ENCODE measurements around the gene TAB2.

TAB2 gene

DNA sequence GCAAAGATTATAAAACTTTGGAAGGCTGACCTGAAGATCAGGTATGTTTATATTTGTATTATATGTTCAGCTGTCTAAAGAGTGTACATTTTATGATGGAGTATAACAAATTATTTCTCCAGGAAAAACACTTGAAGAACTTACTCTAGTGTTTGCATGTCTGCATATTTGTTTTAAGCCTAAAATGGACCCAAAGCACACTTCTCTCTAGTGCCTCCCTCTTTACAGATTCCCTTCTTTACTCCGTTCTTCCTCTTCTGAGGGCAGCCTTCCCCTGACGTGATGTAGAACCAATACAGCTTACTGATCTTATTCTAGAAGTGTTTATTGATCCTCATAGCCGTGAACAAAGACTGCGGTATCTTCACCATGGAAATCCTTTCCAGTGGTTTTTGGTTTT lies 96.5 kb downstream of the TAB2 start:
- TF ChIP-seq, protein P1, sequence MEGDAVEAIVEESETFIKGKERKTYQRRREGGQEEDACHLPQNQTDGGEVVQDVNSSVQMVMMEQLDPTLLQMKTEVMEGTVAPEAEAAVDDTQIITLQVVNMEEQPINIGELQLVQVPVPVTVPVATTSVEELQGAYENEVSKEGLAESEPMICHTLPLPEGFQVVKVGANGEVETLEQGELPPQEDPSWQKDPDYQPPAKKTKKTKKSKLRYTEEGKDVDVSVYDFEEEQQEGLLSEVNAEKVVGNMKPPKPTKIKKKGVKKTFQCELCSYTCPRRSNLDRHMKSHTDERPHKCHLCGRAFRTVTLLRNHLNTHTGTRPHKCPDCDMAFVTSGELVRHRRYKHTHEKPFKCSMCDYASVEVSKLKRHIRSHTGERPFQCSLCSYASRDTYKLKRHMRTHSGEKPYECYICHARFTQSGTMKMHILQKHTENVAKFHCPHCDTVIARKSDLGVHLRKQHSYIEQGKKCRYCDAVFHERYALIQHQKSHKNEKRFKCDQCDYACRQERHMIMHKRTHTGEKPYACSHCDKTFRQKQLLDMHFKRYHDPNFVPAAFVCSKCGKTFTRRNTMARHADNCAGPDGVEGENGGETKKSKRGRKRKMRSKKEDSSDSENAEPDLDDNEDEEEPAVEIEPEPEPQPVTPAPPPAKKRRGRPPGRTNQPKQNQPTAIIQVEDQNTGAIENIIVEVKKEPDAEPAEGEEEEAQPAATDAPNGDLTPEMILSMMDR (IDR thresholded peaks at IDR 0.05; ENCODE audit: low read depth, low read length), result no peak
- H3K4me3 ChIP-seq (replicated peaks in 1 of 2; ENCODE audit: low read depth in 2 of 2, low read length in 2 of 2), result no peak overlapping the region
- no peak for DNase-seq (ENCODE audit: low read depth in 2 of 2)

DNA sequence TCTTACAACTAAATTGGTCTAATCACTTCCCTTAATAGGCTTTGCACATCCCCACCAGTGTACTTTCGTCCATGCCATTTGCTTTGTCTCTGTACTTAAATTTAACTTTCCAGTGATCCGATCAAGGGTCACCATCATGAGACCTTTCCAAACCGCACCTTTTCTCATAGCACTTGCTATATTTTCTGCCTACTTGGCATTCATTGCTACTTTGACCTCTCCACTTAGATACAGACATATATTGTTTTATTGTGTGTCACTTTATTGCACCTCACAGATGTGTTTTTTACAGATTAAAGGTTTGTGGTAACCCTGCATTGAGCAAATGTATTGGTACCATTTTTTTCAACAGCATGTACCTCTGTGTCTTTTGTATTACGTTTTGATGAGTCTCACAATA lies 97.3 kb downstream of the TAB2 start:
- no peak for DNase-seq (ENCODE audit: low read depth in 2 of 2)
- TF ChIP-seq, protein P1 (IDR thresholded peaks at IDR 0.05; ENCODE audit: low read depth, low read length), result no peak
- H3K4me3 ChIP-seq (replicated peaks in 1 of 2; ENCODE audit: low read depth in 2 of 2, low read length in 2 of 2), result no peak overlapping the region

DNA sequence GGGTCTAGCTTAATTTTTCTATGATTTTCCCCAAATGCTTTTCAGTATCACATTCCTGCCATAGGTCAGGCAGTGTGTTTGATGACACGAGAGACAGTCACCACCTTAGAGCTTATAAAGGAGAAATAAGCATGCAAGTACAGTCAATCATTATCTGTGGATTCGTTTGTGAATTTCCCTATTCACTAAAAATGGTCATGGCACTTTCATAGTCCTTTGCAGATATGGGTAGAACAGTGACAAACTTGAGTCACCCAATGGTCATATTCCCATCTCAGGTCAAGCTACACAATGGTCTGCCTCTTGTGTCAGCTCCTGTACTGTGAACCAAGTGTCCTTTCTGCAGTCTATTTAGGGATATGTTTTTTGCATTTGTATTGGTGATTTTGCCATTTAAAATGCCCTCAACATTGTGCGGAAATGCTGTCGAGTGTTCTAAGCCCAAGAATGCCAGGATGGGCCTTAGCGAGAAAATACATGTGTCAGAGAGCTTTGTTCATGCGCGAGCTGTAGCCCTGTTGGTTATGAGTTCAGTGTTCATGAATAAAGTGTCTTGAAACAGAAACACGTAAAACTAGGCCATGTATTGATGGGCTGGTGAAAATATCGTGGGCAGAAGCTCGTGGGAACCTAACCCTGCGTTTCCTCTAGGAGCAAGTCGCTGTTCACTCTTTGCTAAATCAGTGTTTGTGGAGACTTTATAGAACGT lies 102.3 kb downstream of the TAB2 start:
- no peak for DNase-seq (ENCODE audit: low read depth in 2 of 2)
- H3K4me3 ChIP-seq (replicated peaks in 1 of 2; ENCODE audit: low read depth in 2 of 2, low read length in 2 of 2), result no peak overlapping the region
- TF ChIP-seq, protein P1 (IDR thresholded peaks at IDR 0.05; ENCODE audit: low read depth, low read length), result no peak

DNA sequence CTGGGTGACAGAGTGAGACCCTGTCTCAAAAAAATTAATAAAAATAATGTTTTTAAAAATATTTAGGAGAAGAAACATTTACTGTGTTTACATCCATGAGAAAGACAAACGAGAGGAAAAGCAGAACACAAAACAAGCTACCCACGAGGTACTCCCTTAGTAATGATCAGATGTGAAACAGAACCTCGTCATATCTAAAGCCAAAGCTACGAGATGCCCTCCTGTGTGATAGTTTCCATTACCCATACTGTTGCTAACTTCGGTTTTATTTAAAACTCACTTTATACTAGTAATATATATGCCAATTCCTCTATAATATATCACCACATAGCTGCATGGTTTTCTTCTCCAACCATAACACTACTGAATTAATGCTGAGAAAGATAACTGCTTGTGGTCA lies 103.6 kb downstream of the TAB2 start:
- DNase-seq (ENCODE audit: low read depth in 2 of 2), result no peak
- TF ChIP-seq, protein P1 (IDR thresholded peaks at IDR 0.05; ENCODE audit: low read depth, low read length), result no peak
- no peak overlapping the region for H3K4me3 ChIP-seq (replicated peaks in 1 of 2; ENCODE audit: low read depth in 2 of 2, low read length in 2 of 2)

DNA sequence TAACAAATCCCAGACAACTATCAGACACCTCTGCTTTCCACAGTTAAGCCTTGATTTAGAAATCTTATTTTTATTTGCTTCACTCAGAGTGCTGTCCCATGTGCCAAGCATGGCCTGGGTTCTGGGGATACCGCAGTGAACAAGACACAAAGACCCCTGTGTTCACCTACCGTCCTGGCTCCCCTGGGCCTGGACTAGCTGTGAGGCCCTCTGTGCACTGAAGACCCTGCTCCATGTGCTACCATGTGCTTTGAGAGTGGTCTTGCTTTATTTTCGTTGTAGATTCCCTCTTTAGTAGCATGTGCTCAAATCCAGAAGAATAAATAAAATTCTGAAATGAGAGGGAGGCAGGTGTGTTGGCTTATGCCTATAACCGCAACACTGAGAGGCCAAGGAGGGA lies 105.1 kb downstream of the TAB2 start:
- DNase-seq (ENCODE audit: low read depth in 2 of 2), result no peak
- TF ChIP-seq, protein P1 (IDR thresholded peaks at IDR 0.05; ENCODE audit: low read depth, low read length), result no peak
- H3K4me3 ChIP-seq (replicated peaks in 1 of 2; ENCODE audit: low read depth in 2 of 2, low read length in 2 of 2), result no peak overlapping the region

- DNase-seq (ENCODE audit: low read depth in 2 of 2), result no peak
- H3K4me3 ChIP-seq (replicated peaks in 1 of 2; ENCODE audit: low read depth in 2 of 2, low read length in 2 of 2), result no peak overlapping the region
- TF ChIP-seq, protein P1 (IDR thresholded peaks at IDR 0.05; ENCODE audit: low read depth, low read length), result no peak
These were observed 106.5 kb downstream of the TAB2 start for GRCh38 chr6:149423964-149424440.

- no peak overlapping the region for H3K4me3 ChIP-seq (replicated peaks in 1 of 2; ENCODE audit: low read depth in 2 of 2, low read length in 2 of 2)
- DNase-seq (ENCODE audit: low read depth in 2 of 2), result no peak
- TF ChIP-seq, protein P1 (IDR thresholded peaks at IDR 0.05; ENCODE audit: low read depth, low read length), result no peak
These were observed 107.7 kb downstream of the TAB2 start for GRCh38 chr6:149425224-149425623.
